HUES48 (cell line): ENCODE data around the gene MEF2D.

Source experiments
- H3K27ac ChIP-seq: one replicate; pipeline ENCODE4 v1.7.0; 2013; ENCODE audit warnings: low read depth, low read length, inconsistent platforms
- H3K27me3 ChIP-seq: 2 replicates; pipeline ENCODE4 v1.6.1; 2013; ENCODE audit warnings: mild to moderate bottlenecking, low read length; ENCODE audit not compliant: control insufficient read depth, insufficient read depth
- H3K36me3 ChIP-seq: 2 replicates; pipeline ENCODE4 v1.6.1; 2013; ENCODE audit warnings: low read length; ENCODE audit not compliant: control insufficient read depth, insufficient read depth
- H3K4me1 ChIP-seq: 2 replicates; pipeline ENCODE4 v1.6.1; 2013; ENCODE audit warnings: mild to moderate bottlenecking, low read length; ENCODE audit not compliant: control insufficient read depth, insufficient read depth
- H3K4me3 ChIP-seq: 2 replicates; pipeline ENCODE4 v1.5.1; 2013; ENCODE audit warnings: mild to moderate bottlenecking, low read depth, low read length
- H3K9ac ChIP-seq: 2 replicates; pipeline ENCODE4 v1.6.1; 2013; ENCODE audit warnings: mild to moderate bottlenecking, low read depth, low read length, moderate library complexity
- H3K9me3 ChIP-seq: 2 replicates; pipeline ENCODE4 v1.6.1; 2013; ENCODE audit warnings: low read length; ENCODE audit not compliant: control insufficient read depth, insufficient read depth

Gene MEF2D

GRCh38 chr1:156500543-156500792, at the start of gene MEF2D:
TSS of gene MEF2D (minus strand) at chr1:156500775. CDS start at chr1:156483292, 17,483 bp downstream.
- peaks cover 4% of the 10 kb centered on the region; the same call in 1 of the 2 replicates for H3K27me3 ChIP-seq

DNA sequence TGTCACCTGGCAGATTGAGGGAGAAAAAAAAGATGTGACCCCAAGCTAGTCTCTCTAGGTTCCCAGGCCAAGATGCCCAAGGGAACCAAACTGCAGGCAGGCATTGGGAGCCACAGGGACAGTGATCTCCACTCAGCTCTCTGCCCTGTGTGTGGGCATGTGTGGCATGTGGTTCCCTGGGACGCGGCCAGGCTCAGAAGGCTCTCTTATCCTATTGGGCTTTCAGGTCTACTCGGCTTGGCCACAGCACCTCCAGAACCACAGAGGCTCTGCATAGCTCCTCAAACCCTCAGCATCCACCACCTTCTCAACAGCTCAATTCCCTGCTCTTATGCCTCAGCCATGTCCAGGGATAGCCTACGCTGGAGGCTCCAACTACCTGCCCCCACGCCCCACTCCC, 49.8 kb upstream of the MEF2D start:
- H3K4me3 ChIP-seq = no peak overlapping the region
- H3K4me1 ChIP-seq = no peaks in the 10 kb centered on the region
- peaks cover 82% of the 10 kb centered on the region for H3K36me3 ChIP-seq
- no peaks in the 10 kb centered on the region for H3K9me3 ChIP-seq
- H3K9ac ChIP-seq = no peak overlapping the region
- H3K27me3 ChIP-seq = no peaks in the 10 kb centered on the region
- no peak overlapping the region for H3K27ac ChIP-seq

More at GRCh38 chr1:156500543-156500792, at the start of gene MEF2D:
- Histone ChIP-seq H3K9ac (peak within 1 kb of the TSS; percentile 78), H3K36me3 (no peaks in the 10 kb centered on the region), H3K9me3 (no peaks in the 10 kb centered on the region), H3K27ac (peak within 1 kb of the TSS; percentile 96), H3K4me3 (peak within 1 kb of the TSS; percentile 77), H3K4me1 (peaks cover 57% of the 10 kb centered on the region)

GRCh38 chr1:156549831-156550230, 49.3 kb upstream of the MEF2D start:
- Histone ChIP-seq H3K4me1 (no peaks in the 10 kb centered on the region), H3K9me3 (no peaks in the 10 kb centered on the region), H3K4me3 (no peak overlapping the region), H3K27me3 (no peaks in the 10 kb centered on the region), H3K9ac (no peak overlapping the region), H3K36me3 (peaks cover 77% of the 10 kb centered on the region), H3K27ac (no peak overlapping the region)

DNA sequence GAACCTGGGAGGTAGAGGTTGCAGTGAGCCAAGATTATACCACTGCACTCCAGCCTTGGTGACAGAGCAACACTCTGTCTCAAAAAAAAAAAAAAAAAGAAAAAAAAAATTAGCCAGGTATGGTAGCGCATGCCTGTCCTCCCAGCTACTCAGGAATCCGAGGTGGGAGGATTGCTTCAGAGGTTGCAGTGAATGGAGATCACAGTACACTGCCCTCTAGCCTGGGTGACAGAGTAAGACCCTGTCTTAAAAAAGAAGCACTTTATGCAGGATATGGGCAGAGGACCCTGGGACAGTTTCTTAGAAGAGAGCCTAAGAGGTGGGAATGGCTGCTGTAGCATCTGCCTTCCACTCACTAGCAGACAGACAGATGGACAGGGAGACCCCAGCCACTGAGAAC, 48.8 kb upstream of the MEF2D start:
- Histone ChIP-seq H3K27ac (no peak overlapping the region), H3K4me3 (no peak overlapping the region), H3K4me1 (no peaks in the 10 kb centered on the region), H3K36me3 (peaks cover 74% of the 10 kb centered on the region), H3K9me3 (no peaks in the 10 kb centered on the region), H3K27me3 (no peaks in the 10 kb centered on the region), H3K9ac (no peak overlapping the region)

DNA sequence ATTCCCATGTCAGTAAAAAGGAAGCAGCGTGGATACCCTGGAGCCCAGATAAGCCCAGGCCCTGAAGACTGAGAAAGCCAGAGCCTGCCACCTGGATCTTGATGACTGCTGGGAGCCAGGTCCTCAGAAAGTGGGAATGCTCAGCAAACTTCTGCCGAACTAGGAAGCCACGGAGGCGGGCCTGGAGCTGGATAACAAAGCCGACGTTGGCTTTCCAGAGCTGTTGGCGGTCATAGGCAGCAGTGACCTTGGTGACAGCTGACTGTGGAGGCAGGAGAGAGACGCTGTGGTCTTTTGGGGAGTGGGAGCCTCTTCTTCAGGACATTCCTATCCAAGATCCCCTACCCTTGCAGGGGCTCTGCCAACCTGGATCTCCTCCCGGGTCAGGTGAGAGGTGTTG, 47.4 kb upstream of the MEF2D start:
- Histone ChIP-seq H3K36me3 (peaks cover 72% of the 10 kb centered on the region), H3K4me1 (no peaks in the 10 kb centered on the region), H3K27ac (no peak overlapping the region), H3K27me3 (no peaks in the 10 kb centered on the region), H3K4me3 (no peak overlapping the region), H3K9me3 (no peaks in the 10 kb centered on the region), H3K9ac (no peak overlapping the region)

- no peaks in the 10 kb centered on the region for H3K27me3 ChIP-seq
- H3K36me3 ChIP-seq = peaks cover 70% of the 10 kb centered on the region
Measured at GRCh38 chr1:156547434-156547833, 46.9 kb upstream of the MEF2D start.

GRCh38 chr1:156546267-156546666, 45.7 kb upstream of the MEF2D start:
- no peak overlapping the region for H3K9ac ChIP-seq
- no peaks in the 10 kb centered on the region for H3K4me1 ChIP-seq
- peaks cover 67% of the 10 kb centered on the region for H3K36me3 ChIP-seq
- H3K9me3 ChIP-seq = no peaks in the 10 kb centered on the region
- no peaks in the 10 kb centered on the region for H3K27me3 ChIP-seq
- H3K4me3 ChIP-seq = no peak overlapping the region
- no peak overlapping the region for H3K27ac ChIP-seq

More at GRCh38 chr1:156547434-156547833, 46.9 kb upstream of the MEF2D start:
- Histone ChIP-seq H3K4me1 (no peaks in the 10 kb centered on the region), H3K9me3 (no peaks in the 10 kb centered on the region), H3K9ac (no peak overlapping the region), H3K4me3 (no peak overlapping the region), H3K27ac (no peak overlapping the region)

GRCh38 chr1:156544592-156545102, 44.1 kb upstream of the MEF2D start:
- Histone ChIP-seq H3K9ac (no peak overlapping the region), H3K36me3 (peaks cover 67% of the 10 kb centered on the region)

DNA sequence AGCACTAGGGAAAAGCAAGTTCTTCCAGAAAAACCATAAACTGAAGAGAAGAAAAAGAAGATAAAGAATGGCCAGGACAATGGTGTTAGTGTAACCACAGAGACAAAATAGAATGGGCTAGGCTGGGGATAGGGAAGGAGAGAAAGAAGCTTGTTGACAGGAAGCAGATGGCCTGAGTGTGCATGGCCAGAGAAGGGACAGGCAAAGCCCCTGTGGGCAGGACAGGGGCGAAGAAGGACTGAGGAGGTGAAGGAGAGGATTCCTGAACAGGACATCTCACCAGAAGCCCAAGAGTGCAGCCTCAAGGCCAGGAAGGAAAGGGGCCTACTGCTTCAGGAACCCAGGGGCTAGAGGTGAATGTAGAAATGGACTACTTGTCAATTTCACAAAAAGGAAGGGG, 42.5 kb upstream of the MEF2D start:
- Histone ChIP-seq H3K36me3 (peaks cover 70% of the 10 kb centered on the region), H3K27ac (no peak overlapping the region), H3K4me1 (no peaks in the 10 kb centered on the region)

More at GRCh38 chr1:156544592-156545102, 44.1 kb upstream of the MEF2D start:
- no peak overlapping the region for H3K4me3 ChIP-seq
- no peaks in the 10 kb centered on the region for H3K9me3 ChIP-seq
- no peaks in the 10 kb centered on the region for H3K4me1 ChIP-seq
- no peaks in the 10 kb centered on the region for H3K27me3 ChIP-seq
- no peak overlapping the region for H3K27ac ChIP-seq

GRCh38 chr1:156540955-156541354, 40.4 kb upstream of the MEF2D start:
- H3K27ac ChIP-seq = no peak overlapping the region
- H3K9me3 ChIP-seq = no peaks in the 10 kb centered on the region
- H3K9ac ChIP-seq = no peak overlapping the region
- H3K4me3 ChIP-seq = no peak overlapping the region
- no peaks in the 10 kb centered on the region for H3K27me3 ChIP-seq
- no peaks in the 10 kb centered on the region for H3K4me1 ChIP-seq
- H3K36me3 ChIP-seq = peaks cover 67% of the 10 kb centered on the region

More for the DNA sequence above, 42.5 kb upstream of the MEF2D start:
- H3K9me3 ChIP-seq = no peaks in the 10 kb centered on the region
- no peaks in the 10 kb centered on the region for H3K27me3 ChIP-seq
- no peak overlapping the region for H3K4me3 ChIP-seq
- no peak overlapping the region for H3K9ac ChIP-seq

- H3K9ac ChIP-seq = no peak overlapping the region
- H3K9me3 ChIP-seq = no peaks in the 10 kb centered on the region
- H3K27me3 ChIP-seq = no peaks in the 10 kb centered on the region
- H3K4me3 ChIP-seq = no peak overlapping the region
- H3K36me3 ChIP-seq = peaks cover 77% of the 10 kb centered on the region
- no peak overlapping the region for H3K27ac ChIP-seq
- H3K4me1 ChIP-seq = no peaks in the 10 kb centered on the region
Measured at GRCh38 chr1:156539818-156540355, 39.3 kb upstream of the MEF2D start.
